Activated CD8-positive, alpha-beta memory T cell treated with anti-CD3 and anti-CD28 coated beads for 24 hours (primary cell): ENCODE data around the gene LSM2.
"Not testable (repeated sequence)": the region's sequence is repeated elsewhere in the genome, so short reads cannot be mapped to it uniquely, and the experiment has no call there.

Experiments used
- DNase-seq: peaks from one replicate; pipeline ENCODE4 v3.0.0-alpha.2; 2020

The LSM2 gene

DNA sequence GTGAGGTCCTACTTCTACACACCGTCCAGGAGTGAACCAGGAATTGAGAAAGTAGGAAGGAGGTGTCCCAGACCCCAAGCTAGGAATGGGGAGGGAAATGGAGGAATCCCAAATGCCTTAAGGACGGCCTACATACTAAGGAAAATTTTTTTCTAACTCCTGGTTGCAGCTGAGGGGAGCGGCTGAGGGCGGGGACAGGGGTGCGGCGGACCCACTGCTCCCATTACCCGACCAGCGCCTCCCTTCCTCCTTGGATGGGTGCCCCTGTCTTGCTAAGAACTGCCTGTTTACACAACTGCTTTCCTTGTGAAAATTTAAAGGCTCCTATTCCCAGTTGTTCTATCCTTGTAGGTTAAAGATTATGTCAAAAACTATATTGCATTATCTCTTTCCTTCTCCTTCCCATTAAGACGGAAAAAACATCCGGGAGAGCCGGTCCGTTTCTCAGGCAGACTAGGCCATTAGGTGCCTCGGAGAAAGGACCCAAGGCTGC, 20.1 kb upstream of the LSM2 start:
- no peak for DNase-seq

- DNase-seq = no peak
Measured at GRCh38 chr6:31825553-31825952, 18.8 kb upstream of the LSM2 start.

DNA sequence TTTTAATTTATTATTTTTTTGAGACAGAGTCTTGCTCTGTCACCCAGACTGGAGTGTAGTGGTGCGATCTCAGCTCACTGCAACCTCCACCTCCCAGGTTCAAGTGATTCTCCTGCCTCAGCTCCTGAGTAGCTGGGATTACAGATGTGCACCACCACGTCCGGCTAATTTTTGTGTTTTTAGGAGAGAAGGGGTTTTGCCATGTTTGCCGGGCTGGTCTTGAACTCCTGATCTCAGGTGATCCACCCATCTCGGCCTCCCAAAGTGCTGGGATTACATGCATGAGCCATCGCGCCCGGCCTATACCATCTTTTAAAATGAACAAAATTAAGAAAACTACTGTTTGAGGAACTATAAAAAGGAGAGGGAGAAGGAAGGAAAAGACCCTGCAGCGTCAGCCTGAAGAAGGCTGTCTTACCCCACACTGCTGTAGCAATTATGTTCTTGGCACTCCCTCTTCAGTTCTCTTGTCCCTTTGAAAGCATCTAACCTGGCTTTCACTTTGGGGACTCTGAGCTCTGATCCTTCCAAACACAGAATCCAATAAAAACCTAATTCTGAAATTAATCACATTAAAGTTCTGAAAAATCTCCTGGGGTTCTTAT, 16.9 kb upstream of the LSM2 start:
- DNase-seq = not testable (repeated sequence)

GRCh38 chr6:31822036-31822821, 15.5 kb upstream of the LSM2 start:
- peak; percentile 85 for DNase-seq

DNA sequence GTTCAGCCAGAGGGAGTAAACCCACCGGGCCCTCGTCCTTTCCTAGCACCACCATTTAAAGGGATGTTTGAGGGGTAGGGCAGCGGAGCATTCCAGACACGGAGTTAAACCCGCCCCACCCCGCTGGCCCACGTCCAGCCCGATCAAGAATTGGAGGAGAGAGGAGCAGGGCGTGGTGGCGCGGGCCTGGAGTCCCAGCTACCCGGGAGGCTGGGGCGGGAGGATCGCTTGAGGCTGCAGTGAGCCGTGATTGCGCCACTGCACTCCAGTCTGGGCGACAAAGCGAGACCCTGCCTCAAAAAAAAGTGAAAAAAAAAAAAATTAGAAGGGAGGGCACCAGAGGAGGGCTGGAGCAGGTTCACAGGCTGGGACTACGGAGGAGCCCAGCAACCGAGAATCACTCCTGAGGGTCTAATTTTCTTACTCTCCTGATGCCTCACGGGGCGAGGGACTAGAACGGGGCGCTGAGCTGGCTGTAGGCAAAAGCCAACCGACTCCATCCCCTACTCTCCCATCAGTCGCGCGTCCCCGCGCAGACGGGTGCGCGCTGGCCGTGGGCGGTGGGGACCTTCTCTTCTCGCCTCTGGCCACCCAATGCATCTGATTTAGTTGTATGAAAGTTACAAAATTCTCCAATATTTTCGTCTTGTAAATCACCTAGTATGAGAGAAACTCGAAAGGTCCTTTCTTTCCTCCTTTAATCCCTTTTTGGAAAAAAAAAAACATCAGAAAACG, 14.7 kb upstream of the LSM2 start:
- DNase-seq = peak; percentile 87

DNA sequence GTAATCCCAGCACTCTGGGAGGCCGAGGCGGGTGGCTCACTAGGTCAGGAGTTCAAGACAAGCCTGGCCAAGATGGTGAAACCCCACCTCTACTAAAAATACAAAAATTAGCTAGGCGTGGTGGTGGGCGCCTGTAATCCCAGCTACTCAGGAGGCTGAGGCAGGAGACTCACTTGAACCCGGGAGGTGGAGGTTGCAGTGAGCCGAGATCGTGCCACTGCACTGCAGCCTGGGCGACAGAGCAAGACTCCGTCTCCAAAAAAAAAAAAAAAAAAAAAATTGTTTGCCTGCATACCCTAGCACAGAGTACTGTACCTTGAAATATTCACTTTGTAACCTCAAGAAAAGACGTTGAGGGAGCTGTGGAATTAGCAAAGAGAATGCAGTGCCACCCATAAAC, 13.6 kb upstream of the LSM2 start:
- not testable (repeated sequence) for DNase-seq

GRCh38 chr6:31819871-31820299, 13.1 kb upstream of the LSM2 start:
- DNase-seq = no peak

DNA sequence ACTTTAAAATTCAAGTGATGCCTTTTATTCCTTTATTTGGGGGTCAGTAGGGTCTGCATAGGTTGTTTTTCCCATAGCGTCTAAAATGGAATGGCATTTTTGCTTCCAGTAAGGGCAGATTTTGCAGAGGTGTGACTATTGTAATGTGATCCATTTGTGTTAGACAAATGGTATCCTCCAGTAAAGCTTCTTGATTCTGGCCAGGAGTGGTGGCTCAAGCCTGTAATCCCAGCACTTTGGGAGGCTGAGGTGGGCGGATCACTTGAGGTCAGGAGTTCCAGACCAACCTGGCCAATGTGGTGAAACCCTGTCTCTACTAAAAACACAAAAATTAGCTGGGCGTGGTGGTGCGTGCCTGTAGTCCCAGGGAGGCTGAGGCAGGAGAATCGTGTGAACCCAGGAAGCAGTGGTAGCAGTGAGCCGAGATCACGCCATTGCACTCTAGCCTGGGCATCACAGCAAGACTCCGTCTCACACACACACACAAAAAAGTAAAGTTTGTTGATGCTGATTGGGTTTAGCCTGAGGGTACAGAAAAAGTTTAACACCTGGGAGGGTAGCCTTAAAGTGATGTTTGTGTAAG, 11.3 kb upstream of the LSM2 start:
- not testable (repeated sequence) for DNase-seq

DNA sequence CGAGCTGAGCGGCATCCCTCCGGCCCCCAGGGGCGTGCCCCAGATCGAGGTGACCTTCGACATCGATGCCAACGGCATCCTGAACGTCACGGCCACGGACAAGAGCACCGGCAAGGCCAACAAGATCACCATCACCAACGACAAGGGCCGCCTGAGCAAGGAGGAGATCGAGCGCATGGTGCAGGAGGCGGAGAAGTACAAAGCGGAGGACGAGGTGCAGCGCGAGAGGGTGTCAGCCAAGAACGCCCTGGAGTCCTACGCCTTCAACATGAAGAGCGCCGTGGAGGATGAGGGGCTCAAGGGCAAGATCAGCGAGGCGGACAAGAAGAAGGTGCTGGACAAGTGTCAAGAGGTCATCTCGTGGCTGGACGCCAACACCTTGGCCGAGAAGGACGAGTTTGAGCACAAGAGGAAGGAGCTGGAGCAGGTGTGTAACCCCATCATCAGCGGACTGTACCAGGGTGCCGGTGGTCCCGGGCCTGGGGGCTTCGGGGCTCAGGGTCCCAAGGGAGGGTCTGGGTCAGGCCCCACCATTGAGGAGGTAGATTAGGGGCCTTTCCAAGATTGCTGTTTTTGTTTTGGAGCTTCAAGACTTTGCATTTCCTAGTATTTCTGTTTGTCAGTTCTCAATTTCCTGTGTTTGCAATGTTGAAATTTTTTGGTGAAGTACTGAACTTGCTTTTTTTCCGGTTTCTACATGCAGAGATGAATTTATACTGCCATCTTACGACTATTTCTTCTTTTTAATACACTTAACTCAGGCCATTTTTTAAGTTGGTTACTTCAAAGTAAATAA, 10.6 kb upstream of the LSM2 start:
- peak; percentile 70 for DNase-seq

DNA sequence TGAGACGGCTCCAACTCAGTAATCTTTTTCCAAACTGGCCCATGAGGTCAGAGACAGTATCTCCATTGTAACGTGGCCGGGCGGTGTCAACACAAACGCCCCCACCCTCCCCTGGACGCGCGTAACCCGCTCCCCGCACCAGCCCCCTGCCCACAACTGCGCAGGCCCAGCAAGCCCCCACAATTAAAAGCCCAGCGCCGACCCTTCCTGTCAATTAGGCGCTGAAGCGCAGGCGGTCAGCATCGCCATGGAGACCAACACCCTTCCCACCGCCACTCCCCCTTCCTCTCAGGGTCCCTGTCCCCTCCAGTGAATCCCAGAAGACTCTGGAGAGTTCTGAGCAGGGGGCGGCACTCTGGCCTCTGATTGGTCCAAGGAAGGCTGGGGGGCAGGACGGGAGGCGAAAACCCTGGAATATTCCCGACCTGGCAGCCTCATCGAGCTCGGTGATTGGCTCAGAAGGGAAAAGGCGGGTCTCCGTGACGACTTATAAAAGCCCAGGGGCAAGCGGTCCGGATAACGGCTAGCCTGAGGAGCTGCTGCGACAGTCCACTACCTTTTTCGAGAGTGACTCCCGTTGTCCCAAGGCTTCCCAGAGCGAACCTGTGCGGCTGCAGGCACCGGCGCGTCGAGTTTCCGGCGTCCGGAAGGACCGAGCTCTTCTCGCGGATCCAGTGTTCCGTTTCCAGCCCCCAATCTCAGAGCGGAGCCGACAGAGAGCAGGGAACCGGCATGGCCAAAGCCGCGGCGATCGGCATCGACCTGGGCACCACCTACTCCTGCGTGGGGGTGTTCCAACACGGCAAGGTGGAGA, 8.5 kb upstream of the LSM2 start, which contains the start of the genes HSPA1A and HSPA1L:
Gene HSPA1A, plus strand, starts transcription at position 519 of the 814 bp plus-strand sequence. Its CDS starts 214 bp downstream, at position 733.
Gene HSPA1L, minus strand, starts transcription at position 259 of the 814 bp plus-strand sequence. CDS start 3,311 bp downstream, outside the sequence.
- DNase-seq = peak; percentile 81

DNA sequence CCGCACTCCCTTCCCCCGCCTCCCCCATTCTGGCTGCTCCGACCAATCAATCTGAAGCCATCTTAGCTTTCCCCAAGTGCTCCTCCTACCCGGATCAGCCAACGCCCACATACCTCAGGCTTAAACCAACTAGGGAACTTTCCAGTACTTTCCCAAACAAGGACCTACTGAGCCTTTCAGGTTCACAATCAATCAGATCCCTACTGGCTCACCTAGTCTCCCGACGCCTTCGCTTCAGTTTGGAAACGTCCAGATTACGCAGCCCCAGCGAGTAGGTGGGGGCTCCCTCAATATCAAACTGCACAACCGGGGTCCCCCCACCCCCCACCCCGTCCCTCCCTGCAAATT, 7.9 kb upstream of the LSM2 start:
- peak; percentile 78 for DNase-seq

DNA sequence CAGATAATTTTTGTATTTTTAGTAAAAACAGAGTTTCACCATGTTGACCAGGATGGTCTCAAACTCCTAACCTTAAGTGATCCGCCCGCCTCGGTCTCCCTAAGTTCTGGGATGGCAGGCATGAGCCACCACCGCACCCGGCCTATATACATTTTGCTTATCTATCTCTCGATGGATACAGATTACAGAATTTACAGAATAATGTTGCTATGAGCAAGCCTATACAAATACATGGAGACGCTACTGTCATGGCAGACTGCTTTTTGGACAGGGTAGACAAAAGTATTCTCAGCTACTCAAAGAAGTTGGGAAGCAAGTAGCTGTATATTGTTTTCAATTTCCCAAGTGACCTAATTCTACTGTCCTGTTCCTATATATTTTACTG, 6.7 kb upstream of the LSM2 start:
- DNase-seq = no peak

GRCh38 chr6:31811645-31812044, 4.9 kb upstream of the LSM2 start:
- DNase-seq = no peak

DNA sequence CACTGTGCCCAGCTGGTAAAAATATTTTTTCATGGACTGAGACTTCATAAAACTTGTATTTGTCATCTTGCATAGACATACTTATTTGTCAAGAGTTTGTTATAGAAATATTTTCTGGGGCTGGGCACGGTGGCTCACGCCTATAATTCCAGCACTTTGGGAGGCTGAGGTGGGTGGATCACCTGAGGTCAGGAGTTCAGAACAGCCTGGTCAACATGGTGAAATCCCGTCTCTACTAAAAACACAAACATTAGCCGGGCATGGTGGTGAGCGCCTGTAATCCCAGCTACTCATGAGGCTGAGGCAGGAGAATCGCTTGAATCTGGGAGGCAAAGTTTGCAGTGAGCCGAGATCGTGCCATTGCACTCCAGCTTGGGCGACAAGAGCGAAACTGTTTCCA, 1.8 kb upstream of the LSM2 start:
- not testable (repeated sequence) for DNase-seq

DNA sequence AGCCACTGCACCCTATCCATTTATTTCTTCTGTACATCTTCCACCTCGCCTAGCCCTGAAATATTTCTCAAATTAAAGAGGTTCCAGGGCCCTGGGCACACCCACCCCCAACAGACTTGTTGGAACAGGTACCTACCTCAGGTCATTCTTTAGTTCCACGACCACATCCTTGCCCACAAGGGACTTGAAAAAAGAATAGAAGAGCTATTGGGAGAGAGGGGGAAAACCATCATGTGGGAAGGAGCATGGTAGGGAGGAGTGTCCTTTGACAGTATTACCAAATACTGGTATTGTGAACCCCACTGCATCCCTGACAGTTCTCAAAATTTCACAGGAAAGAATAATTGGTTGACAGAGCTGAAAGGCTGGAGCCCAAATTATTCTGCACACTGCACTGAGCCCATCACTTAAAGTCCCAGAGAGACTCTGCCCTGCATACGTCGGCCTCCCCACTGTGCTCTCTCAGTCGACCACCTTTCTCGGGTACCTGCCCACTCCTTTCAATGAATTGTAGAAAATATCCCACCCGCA, 762 bp downstream of the LSM2 start:
- peak; percentile 68 for DNase-seq

- not testable (repeated sequence) for DNase-seq
Measured at GRCh38 chr6:31801031-31801927, 5.5 kb downstream of the LSM2 start.

DNA sequence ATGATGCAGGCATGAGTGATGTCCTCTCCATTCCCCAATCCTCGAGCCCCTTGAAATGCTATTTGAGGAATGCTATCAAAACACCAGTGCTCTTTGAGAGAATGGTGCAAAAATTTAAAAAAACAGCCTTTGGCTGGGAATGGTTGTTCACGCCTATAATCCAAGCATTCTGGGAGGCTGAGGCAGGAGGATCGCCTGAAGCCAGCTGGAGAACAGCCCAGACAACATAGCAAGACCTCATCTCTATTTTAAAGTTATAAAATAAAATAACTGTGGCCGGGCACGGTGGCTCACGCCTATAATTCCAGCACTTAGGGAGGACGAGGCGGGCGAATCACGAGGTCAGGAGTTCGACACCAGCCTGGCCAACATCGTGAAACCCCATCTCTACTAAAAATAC, 7.0 kb downstream of the LSM2 start:
- DNase-seq = no peak

DNA sequence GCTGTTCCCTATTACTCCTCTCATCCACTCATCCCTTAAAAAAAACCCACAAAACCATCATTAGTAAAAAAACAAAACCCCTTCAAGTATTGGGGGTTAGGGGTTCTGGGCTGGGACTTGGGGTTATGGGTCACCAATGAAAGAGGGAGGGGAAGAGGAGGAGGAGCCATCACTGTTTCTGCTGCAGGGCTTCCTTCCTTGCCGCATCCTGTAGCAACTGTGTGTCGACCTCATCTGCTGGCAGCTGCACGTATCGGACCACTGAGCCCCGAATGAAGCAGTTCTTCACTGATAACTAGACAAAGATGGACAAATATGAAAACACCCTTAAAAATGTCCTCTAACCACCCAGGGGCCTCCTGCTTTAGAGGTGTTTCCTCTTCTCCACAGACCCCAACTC, 9.2 kb downstream of the LSM2 start:
- no peak for DNase-seq

DNA sequence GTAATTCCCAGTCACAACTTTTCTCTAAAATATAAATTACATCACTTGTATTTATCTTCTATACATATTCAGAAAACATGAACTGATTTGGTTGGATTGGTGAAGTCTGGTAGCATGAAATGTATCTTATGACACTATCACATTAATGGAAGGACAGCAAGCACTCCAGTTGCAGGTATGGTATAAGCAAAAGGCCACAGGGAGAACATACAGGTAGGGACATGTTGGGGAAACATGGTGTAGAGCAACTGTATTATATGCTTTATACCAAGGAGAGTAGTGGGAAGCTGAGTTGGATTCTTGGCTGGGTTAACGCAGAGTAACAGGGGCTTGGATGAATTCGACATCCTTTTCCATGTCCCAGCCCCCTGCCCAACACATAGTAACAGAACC, 9.8 kb downstream of the LSM2 start:
- DNase-seq = no peak
